ENCODE results near the gene THADA. TPM values are rescaled to one million over a fixed set of nuclear protein-coding genes. Genes with fewer than 3 reads are reported as not detected.

Gene THADA
- total RNA-seq, 2 experiments from 2014 or later, result 31.2 to 32.3 TPM

DNA sequence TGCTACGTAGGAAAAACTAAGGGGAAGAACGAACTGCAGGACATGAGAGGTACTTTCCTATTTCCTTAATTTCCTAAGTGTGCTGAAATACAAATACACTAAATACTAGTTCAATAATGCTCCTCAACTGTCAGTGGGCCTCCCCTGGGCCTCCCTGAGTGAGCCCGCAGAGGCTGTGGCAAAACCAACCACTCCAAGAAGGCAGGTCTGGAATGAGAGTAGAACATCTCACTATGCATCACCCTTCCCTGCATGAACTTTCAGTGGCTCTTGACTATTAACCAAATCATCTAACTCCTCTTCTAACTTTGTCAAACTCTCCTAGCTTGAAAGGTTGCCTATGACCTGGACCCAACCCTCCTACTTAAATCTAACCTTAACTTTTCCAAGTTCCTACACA, 84.6 kb downstream of the THADA start:
- no peaks in the 10 kb centered on the region for H3K9me3 ChIP-seq (ENCODE audit: low read length)
- no peak overlapping the region for H2AFZ ChIP-seq (ENCODE audit: low read length)
- BruUV-seq (replicated peaks), result no TSS peak
- intact Hi-C loops (cut with micrococcal nuclease; ENCODE audit: unreplicated experiment), result no loop called here
- H3K36me3 ChIP-seq (ENCODE audit: insufficient read depth, low read length), result peaks cover 42% of the 10 kb centered on the region
- no peaks in the 10 kb centered on the region for H3K9me2 ChIP-seq (ENCODE audit: insufficient read depth, low read length)
- no peaks in the 10 kb centered on the region for H4K20me1 ChIP-seq (ENCODE audit: insufficient read depth, low read length)
- ChIA-PET POLR2A (interaction anchor here (1.0 to 1.1 kb wide), 2 partner anchors 26 to 134 kb away, joined by 3 to 4 read pairs; no protein-coding TSS in a partner anchor), CTCF (ENCODE audit: unreplicated experiment) (no interaction called here)
- no peak overlapping the region for H3K27ac ChIP-seq (ENCODE audit: low read depth, low read length, poor library complexity, severe bottlenecking)
- no peak overlapping the region for H3K4me3 ChIP-seq (ENCODE audit: low read depth, low read length, poor library complexity, severe bottlenecking)
- no peak overlapping the region for H3K4me2 ChIP-seq (ENCODE audit: low read length)
- no peak for DNase-seq (ENCODE audit: low spot score)
- no peaks in the 10 kb centered on the region for H3K4me1 ChIP-seq (ENCODE audit: insufficient read depth, low read length, poor library complexity, severe bottlenecking)
- TF ChIP-seq EZH2phosphoT487 (IDR thresholded peaks at IDR 0.05; ENCODE audit: borderline replicate concordance, low read depth, low read length), result no peak
- TF ChIP-seq, protein P1, sequence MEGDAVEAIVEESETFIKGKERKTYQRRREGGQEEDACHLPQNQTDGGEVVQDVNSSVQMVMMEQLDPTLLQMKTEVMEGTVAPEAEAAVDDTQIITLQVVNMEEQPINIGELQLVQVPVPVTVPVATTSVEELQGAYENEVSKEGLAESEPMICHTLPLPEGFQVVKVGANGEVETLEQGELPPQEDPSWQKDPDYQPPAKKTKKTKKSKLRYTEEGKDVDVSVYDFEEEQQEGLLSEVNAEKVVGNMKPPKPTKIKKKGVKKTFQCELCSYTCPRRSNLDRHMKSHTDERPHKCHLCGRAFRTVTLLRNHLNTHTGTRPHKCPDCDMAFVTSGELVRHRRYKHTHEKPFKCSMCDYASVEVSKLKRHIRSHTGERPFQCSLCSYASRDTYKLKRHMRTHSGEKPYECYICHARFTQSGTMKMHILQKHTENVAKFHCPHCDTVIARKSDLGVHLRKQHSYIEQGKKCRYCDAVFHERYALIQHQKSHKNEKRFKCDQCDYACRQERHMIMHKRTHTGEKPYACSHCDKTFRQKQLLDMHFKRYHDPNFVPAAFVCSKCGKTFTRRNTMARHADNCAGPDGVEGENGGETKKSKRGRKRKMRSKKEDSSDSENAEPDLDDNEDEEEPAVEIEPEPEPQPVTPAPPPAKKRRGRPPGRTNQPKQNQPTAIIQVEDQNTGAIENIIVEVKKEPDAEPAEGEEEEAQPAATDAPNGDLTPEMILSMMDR (conservative IDR thresholded peaks at IDR 0.05; ENCODE audit: low read length), result no peak
- H3K79me2 ChIP-seq (ENCODE audit: insufficient read depth, low read depth, low read length), result no peaks in the 10 kb centered on the region

DNA sequence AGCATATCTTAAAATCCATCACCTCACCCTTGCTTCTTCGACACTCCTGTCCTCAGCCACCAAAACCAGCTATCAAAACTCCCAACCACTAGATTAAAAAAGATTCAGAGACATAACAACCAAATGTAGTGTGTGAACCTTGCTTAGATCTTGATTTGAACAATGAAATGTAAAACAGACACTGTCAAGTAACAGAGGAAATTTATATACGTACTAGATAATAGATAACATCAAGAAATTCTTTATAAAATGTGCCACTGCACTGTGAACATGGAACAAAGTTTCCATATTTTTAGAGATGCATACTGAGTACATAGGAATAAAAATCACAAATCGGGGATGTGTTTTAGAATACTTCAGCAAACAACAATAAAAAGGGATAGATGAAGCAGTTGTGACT, 86.0 kb downstream of the THADA start:
- no peak for DNase-seq (ENCODE audit: low spot score)
- Histone ChIP-seq H4K20me1 (ENCODE audit: insufficient read depth, low read length) (no peaks in the 10 kb centered on the region), H2AFZ (ENCODE audit: low read length) (no peak overlapping the region), H3K36me3 (ENCODE audit: insufficient read depth, low read length) (peaks cover 54% of the 10 kb centered on the region), H3K4me1 (ENCODE audit: insufficient read depth, low read length, poor library complexity, severe bottlenecking) (no peaks in the 10 kb centered on the region), H3K27ac (ENCODE audit: low read depth, low read length, poor library complexity, severe bottlenecking) (no peak overlapping the region), H3K4me2 (ENCODE audit: low read length) (no peak overlapping the region), H3K9me2 (ENCODE audit: insufficient read depth, low read length) (no peaks in the 10 kb centered on the region), H3K9me3 (ENCODE audit: low read length) (no peaks in the 10 kb centered on the region), H3K4me3 (ENCODE audit: low read depth, low read length, poor library complexity, severe bottlenecking) (no peak overlapping the region), H3K79me2 (ENCODE audit: insufficient read depth, low read depth, low read length) (no peaks in the 10 kb centered on the region)
- no TSS peak for BruUV-seq (replicated peaks)
- ChIA-PET POLR2A (no interaction called here), CTCF (ENCODE audit: unreplicated experiment) (no interaction called here)
- TF ChIP-seq, protein P1 (conservative IDR thresholded peaks at IDR 0.05; ENCODE audit: low read length), result no peak
- TF ChIP-seq EZH2phosphoT487 (IDR thresholded peaks at IDR 0.05; ENCODE audit: borderline replicate concordance, low read depth, low read length), result no peak
- intact Hi-C loops (cut with micrococcal nuclease; ENCODE audit: unreplicated experiment), result no loop called here

DNA sequence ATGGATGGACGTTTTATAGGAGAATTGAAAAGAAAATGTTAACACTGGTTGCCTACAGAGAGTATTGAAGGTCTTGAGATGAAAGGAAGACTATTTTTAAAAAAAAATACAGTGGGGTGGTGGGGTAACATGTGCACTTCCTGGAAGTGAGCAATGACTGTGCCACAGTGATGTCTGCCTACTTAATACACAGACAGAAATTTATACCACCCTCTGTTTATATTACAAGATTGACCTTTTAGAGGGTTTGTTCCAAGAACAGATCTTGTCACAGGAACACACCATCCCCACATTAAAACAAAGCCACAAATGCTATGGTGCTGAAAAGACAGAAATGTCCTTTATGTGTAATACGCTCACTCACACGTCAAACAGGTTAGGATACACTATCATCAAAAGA, 87.6 kb downstream of the THADA start:
- POLR2A ChIA-PET, result interaction anchor here (0.7 kb wide), 1 partner anchor 10 kb away, joined by 3 read pairs; no protein-coding TSS in a partner anchor
- Histone ChIP-seq H3K27ac (ENCODE audit: low read depth, low read length, poor library complexity, severe bottlenecking) (no peak overlapping the region), H3K4me2 (ENCODE audit: low read length) (no peak overlapping the region), H2AFZ (ENCODE audit: low read length) (no peak overlapping the region), H3K9me2 (ENCODE audit: insufficient read depth, low read length) (no peaks in the 10 kb centered on the region), H3K4me1 (ENCODE audit: insufficient read depth, low read length, poor library complexity, severe bottlenecking) (no peaks in the 10 kb centered on the region), H3K4me3 (ENCODE audit: low read depth, low read length, poor library complexity, severe bottlenecking) (no peak overlapping the region), H3K36me3 (ENCODE audit: insufficient read depth, low read length) (peaks cover 57% of the 10 kb centered on the region), H4K20me1 (ENCODE audit: insufficient read depth, low read length) (no peaks in the 10 kb centered on the region), H3K79me2 (ENCODE audit: insufficient read depth, low read depth, low read length) (no peaks in the 10 kb centered on the region), H3K9me3 (ENCODE audit: low read length) (no peaks in the 10 kb centered on the region)
- no peak for DNase-seq (ENCODE audit: low spot score)
- no peak for TF ChIP-seq EZH2phosphoT487 (IDR thresholded peaks at IDR 0.05; ENCODE audit: borderline replicate concordance, low read depth, low read length)
- TF ChIP-seq, protein P1 (conservative IDR thresholded peaks at IDR 0.05; ENCODE audit: low read length), result no peak
- no TSS peak for BruUV-seq (replicated peaks)
- CTCF ChIA-PET (ENCODE audit: unreplicated experiment), result no interaction called here
- intact Hi-C loops (cut with micrococcal nuclease; ENCODE audit: unreplicated experiment), result no loop called here

All from OCI-LY7 (cell line).